ENCODE results near the gene COL18A1.

The COL18A1 gene

DNA sequence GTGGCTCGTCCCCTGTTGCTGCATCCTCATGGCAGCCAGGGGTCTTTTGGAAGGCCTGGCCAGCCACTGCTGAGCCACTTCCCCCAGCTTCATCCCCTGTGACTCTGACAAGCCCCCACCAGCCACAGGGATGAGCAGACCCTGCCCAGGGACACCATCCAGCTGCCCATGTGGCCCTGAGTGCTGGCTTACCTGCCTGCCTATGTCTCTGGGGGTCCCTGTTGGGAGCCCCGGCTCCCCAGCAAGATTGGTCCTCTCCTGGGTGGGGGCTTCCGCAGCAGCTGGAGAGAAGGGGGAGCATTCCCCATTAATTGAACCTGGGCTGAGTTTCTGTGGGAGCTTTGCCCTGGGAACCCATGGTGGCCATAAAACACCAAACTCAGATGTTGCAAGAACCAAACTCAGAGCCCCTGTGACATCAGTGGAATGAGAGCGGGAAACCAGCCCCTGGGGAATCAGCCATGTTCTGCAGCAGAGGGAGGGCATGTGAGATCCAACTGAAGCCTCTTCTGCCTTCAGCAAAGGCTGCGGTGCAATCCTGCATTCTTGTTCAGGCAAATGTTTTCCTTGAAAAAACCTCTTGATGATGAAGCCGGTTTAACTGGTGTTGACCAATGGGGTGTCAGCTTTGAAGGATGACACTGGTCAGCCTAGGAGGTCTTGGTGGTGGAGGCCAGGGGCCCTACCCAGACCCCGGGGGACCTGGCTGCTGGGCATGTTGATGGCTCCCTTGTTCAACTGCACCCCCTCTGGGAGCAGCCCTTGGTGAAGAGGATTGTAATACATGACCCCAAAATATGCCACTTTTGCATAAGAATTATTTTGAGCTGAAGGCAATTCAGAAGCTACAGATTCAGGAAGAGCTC lies 28.3 kb upstream of the COL18A1 start:
- TF ChIP-seq, protein P1, sequence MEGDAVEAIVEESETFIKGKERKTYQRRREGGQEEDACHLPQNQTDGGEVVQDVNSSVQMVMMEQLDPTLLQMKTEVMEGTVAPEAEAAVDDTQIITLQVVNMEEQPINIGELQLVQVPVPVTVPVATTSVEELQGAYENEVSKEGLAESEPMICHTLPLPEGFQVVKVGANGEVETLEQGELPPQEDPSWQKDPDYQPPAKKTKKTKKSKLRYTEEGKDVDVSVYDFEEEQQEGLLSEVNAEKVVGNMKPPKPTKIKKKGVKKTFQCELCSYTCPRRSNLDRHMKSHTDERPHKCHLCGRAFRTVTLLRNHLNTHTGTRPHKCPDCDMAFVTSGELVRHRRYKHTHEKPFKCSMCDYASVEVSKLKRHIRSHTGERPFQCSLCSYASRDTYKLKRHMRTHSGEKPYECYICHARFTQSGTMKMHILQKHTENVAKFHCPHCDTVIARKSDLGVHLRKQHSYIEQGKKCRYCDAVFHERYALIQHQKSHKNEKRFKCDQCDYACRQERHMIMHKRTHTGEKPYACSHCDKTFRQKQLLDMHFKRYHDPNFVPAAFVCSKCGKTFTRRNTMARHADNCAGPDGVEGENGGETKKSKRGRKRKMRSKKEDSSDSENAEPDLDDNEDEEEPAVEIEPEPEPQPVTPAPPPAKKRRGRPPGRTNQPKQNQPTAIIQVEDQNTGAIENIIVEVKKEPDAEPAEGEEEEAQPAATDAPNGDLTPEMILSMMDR (conservative IDR thresholded peaks at IDR 0.05): no peak
- no peak for TF ChIP-seq ZFX (IDR thresholded peaks at IDR 0.05)

DNA sequence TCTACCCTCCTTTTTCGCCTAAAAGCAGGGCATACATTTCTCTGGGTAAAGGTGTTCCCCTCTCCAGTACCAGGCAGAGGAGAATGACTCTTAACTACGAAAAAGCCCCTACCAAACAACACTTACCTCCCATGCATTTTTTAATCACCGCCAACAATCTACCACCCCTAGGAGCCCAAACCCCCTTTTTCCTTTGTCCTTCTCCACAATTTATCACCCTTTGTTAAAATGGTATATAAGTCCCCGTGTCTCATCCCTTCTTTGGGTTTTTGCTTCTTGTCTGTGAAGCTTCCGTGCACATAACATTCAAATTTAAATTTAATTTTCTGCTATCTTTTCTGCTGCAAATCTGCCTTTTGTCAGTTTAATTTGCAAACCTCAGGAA lies 27.6 kb upstream of the COL18A1 start:
- no peak overlapping the region for H3K27ac ChIP-seq
- TF ChIP-seq, protein P1 (conservative IDR thresholded peaks at IDR 0.05): no peak

More for the DNA sequence above, 28.3 kb upstream of the COL18A1 start:
- no peak overlapping the region for H3K27ac ChIP-seq

DNA sequence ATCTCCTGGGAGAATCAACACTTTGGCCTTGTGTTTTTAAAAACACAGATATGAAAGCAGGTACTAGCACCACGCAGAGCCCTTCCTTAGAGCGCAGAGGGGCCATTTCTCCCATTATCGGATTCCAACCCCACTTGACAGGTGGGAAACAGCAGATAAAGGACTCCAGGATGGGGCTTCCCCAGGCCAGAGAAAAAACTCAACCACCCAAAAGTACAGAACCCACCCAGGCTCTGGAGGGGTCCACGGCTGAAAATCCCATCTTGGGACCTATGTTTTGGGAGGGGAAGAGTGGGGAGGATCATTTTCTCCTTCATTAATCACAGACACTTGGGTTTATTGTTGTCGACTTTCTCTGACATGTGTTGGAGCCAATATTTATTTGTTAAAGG lies 27.1 kb upstream of the COL18A1 start:
- TF ChIP-seq, protein P1 (conservative IDR thresholded peaks at IDR 0.05): no peak
- TF ChIP-seq ZFX (IDR thresholded peaks at IDR 0.05): no peak
- H3K27ac ChIP-seq: no peak overlapping the region

DNA sequence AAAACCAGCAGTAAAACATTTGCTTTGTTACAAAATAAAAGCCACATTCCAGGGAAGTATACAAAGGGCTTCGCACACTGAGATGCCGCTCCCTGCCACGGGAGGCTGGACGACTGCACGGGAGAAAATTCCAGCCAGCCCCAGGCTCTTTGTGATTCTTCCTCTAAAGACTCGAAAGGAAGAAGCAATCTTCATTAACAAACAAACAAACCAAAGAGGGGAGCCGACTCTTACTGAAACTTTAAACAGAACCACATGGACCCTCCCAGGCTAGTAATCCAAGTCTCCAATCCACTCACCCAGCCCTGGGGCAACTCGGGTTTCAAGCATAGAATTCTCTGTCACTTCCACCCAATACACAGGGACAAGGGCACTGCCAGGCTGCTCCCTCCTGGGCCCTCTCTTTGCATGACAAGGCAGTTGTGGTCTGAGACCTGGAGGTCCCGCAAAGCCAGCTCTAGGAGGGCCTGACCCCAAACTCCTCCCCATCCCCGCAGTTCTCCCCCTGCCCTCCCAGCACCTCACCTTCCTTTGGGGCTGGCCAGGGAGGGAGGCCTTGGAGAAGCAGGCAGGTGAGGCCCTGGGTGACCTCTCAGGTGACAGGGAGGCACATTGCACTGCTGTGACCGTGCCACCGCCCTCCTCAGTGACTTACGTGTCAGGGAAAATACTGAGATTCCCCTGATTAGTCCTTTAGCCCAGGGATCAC lies 26.6 kb upstream of the COL18A1 start:
- TF ChIP-seq, protein P1 (conservative IDR thresholded peaks at IDR 0.05): no peak
- no peak for TF ChIP-seq ZFX (IDR thresholded peaks at IDR 0.05)

DNA sequence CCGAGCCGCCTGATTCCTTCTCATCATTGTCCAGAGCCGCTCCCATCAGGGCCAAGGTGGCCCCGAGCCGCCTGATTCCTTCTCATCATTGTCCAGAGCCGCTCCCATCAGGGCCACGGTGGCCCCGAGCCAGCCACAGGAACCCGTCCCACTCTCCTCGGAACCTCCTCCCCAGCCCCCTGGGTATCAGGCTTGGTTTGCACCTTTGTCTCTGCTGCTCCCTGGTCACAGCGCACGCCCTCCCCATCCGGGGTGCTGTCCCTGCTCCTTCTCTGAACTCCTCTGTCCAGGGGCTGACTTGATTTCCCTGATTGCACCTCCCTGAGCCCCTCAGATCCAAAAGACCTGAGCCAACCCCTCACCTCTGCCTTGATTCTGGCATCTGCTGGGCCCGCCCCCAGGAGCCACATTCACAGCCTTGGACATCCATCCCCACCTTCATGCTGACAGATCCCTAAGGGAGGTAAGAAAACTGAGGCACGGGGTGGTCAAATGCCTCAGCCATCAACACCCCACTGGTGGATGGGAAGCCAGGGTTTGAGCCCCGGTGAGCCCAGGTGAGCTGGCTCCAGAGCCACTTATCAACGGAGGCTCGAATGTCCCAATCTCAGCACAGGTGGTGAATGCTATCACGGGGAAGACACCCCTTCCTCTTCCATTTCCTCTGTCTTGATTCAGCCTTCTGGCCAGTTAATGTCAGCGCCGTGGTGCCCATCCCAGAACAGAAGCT lies 25.6 kb upstream of the COL18A1 start:
- H3K27ac ChIP-seq: no peak overlapping the region
- TF ChIP-seq, protein P1 (conservative IDR thresholded peaks at IDR 0.05): no peak
- no peak for TF ChIP-seq ZFX (IDR thresholded peaks at IDR 0.05)

More for the DNA sequence above, 26.6 kb upstream of the COL18A1 start:
- no peak overlapping the region for H3K27ac ChIP-seq

DNA sequence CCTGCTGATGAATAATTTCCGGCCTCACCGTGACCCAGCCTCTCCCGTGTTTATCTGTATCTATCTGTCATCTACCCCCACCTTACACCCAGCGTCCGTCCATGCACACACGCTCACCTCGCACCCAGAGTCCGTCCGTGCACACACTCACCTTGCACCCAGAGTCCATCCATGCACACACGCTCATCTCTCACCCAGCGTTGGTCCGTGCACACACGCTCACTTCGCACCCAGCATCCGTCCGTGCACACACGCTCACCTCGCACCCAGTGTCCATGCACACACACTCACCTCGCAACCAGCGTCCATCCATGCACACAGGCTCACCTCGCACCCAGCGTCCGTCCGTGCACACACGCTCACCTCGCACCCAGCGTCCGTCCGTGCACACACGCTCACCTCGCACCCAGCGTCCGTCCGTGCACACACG lies 25.0 kb upstream of the COL18A1 start:
- TF ChIP-seq, protein P1 (conservative IDR thresholded peaks at IDR 0.05): no peak
- H3K27ac ChIP-seq: no peak overlapping the region
